ENCODE measurements around the gene LCOR. TPM values are rescaled to one million over a fixed set of nuclear protein-coding genes. Genes with fewer than 3 reads are reported as not detected.

LCOR gene
- total RNA-seq, 2 experiments from 2014 or later: 15.0 to 18.2 TPM

- CTCF ChIA-PET: interaction anchor here (2.7 kb wide), 1 partner anchor 64 kb away, joined by 11 read pairs; no protein-coding TSS in a partner anchor
Measured at GRCh38 chr10:96960872-96961271, 128.8 kb downstream of the LCOR start.

GRCh38 chr10:96964131-96964530 lies 132.0 kb downstream of the LCOR start:
- no peak overlapping the region for H3K4me3 Mint-ChIP-seq
- DNase-seq: no peak
- no peaks in the 10 kb centered on the region for H3K9me3 Mint-ChIP-seq
- peaks cover 11% of the 10 kb centered on the region for H3K4me1 Mint-ChIP-seq (ENCODE audit: low read depth)
- intact Hi-C loops (cut with micrococcal nuclease): no loop called here
- no peaks in the 10 kb centered on the region for H3K27me3 Mint-ChIP-seq
- CTCF ChIA-PET: no interaction called here
- H3K27ac Mint-ChIP-seq: no peak overlapping the region
- POLR2A ChIA-PET: no interaction called here
- no peaks in the 10 kb centered on the region for H3K36me3 Mint-ChIP-seq

More at GRCh38 chr10:96960872-96961271, 128.8 kb downstream of the LCOR start:
- DNase-seq: no peak
- H3K9me3 Mint-ChIP-seq: no peaks in the 10 kb centered on the region
- H3K4me1 Mint-ChIP-seq (ENCODE audit: low read depth): peaks cover 11% of the 10 kb centered on the region
- intact Hi-C loops (cut with micrococcal nuclease): no loop called here
- no peak overlapping the region for H3K4me3 Mint-ChIP-seq
- peaks cover 1% of the 10 kb centered on the region for H3K36me3 Mint-ChIP-seq
- no peaks in the 10 kb centered on the region for H3K27me3 Mint-ChIP-seq
- peak overlapping the region; percentile 6 for H3K27ac Mint-ChIP-seq
- POLR2A ChIA-PET: no interaction called here

DNA sequence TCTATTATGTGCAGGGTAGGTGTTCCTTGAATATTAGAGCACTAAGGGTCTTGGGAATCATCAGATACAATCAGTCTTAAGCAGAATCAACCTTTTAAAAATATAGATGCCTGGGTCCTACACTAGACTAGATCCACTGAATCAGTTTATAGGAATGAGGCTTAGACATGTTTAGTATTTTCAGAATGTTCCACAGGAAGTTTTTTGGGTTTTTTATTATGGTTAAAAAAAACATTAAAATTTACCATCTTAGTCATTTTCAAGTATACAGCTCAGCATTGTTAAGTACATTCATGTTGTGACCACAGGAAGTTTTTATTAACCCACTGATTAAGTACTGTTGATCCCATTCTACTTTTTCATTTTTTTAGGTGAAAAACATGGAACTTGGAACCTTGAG lies 135.7 kb downstream of the LCOR start:
- intact Hi-C loops (cut with micrococcal nuclease): no loop called here
- Mint-ChIP-seq H3K9me3 (no peaks in the 10 kb centered on the region), H3K27ac (no peak overlapping the region), H3K4me3 (no peak overlapping the region), H3K4me1 (ENCODE audit: low read depth) (no peaks in the 10 kb centered on the region), H3K36me3 (no peaks in the 10 kb centered on the region), H3K27me3 (no peaks in the 10 kb centered on the region)
- no peak for DNase-seq
- ChIA-PET CTCF (no interaction called here), POLR2A (no interaction called here)

- Mint-ChIP-seq H3K36me3 (no peaks in the 10 kb centered on the region), H3K4me1 (ENCODE audit: low read depth) (no peaks in the 10 kb centered on the region), H3K4me3 (no peak overlapping the region), H3K27me3 (no peaks in the 10 kb centered on the region), H3K9me3 (no peaks in the 10 kb centered on the region), H3K27ac (no peak overlapping the region)
- DNase-seq: no peak
- POLR2A ChIA-PET: interaction anchor here (0.6 kb wide), 2 partner anchors 138 to 326 kb away, joined by 3 read pairs; no protein-coding TSS in a partner anchor
- CTCF ChIA-PET: no interaction called here
- intact Hi-C loops (cut with micrococcal nuclease): no loop called here
Measured at GRCh38 chr10:96968682-96969423, 136.8 kb downstream of the LCOR start.

DNA sequence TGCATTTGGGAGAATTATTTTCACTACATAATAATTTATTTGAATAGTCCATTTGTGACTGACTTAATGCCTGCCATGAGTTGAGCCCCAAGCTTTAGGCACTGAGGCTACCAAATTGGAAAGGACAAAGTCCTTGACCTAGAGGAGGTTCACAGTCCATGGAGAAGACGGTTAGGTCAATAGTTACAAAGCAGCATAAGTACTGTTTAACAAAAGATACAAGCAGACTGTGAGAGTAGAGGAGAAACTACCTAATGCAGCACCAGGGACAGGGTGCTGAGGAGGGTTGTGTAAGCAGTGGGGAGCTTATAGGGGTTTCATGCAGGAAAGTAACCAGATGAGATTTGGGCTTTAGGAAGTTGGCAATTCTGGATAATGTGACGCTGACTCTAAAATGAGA lies 139.2 kb downstream of the LCOR start:
- H3K27me3 Mint-ChIP-seq: no peaks in the 10 kb centered on the region
- peaks cover under 1% of the 10 kb centered on the region for H3K4me1 Mint-ChIP-seq (ENCODE audit: low read depth)
- ChIA-PET POLR2A (no interaction called here), CTCF (interaction anchor here (1.6 kb wide), 1 partner anchor 66 kb away, joined by 5 read pairs; no protein-coding TSS in a partner anchor)
- DNase-seq: no peak
- H3K27ac Mint-ChIP-seq: no peak overlapping the region
- no peaks in the 10 kb centered on the region for H3K9me3 Mint-ChIP-seq
- H3K4me3 Mint-ChIP-seq: no peak overlapping the region
- intact Hi-C loops (cut with micrococcal nuclease): no loop called here
- H3K36me3 Mint-ChIP-seq: no peaks in the 10 kb centered on the region

DNA sequence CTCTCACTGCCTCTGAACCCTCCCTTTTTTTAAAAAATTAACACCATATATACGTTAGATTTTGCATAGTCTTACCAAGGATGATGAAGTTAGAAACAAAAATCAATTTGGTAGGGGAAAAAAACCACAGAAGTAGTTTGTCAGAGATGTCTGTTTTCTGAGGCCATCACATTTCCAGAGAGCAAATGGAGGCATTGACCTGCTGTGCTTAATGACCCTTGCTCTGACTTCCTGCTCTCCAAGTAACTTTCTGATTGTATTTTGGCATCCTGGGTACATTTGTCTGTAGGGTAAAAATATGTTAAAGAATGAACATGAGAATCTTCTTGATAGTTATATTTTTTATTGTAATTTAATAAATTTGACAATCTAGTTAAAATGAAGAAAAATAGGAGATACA lies 140.2 kb downstream of the LCOR start:
- H3K27me3 Mint-ChIP-seq: no peaks in the 10 kb centered on the region
- CTCF ChIA-PET: no interaction called here
- no peaks in the 10 kb centered on the region for H3K36me3 Mint-ChIP-seq
- DNase-seq: no peak
- intact Hi-C loops (cut with micrococcal nuclease): no loop called here
- no peak overlapping the region for H3K27ac Mint-ChIP-seq
- no peaks in the 10 kb centered on the region for H3K9me3 Mint-ChIP-seq
- no peak overlapping the region for H3K4me3 Mint-ChIP-seq
- POLR2A ChIA-PET: no interaction called here
- H3K4me1 Mint-ChIP-seq (ENCODE audit: low read depth): peaks cover 3% of the 10 kb centered on the region

- ChIA-PET POLR2A (no interaction called here), CTCF (interaction anchor here (1.0 to 1.3 kb wide), 3 partner anchors 51 to 236 kb away, joined by 3 read pairs; no protein-coding TSS in a partner anchor)
- no peaks in the 10 kb centered on the region for H3K9me3 Mint-ChIP-seq
- intact Hi-C loops (cut with micrococcal nuclease): no loop called here
- H3K27ac Mint-ChIP-seq: no peak overlapping the region
- H3K4me3 Mint-ChIP-seq: no peak overlapping the region
- peaks cover 20% of the 10 kb centered on the region for H3K4me1 Mint-ChIP-seq (ENCODE audit: low read depth)
- no peaks in the 10 kb centered on the region for H3K27me3 Mint-ChIP-seq
- H3K36me3 Mint-ChIP-seq: no peaks in the 10 kb centered on the region
- no peak for DNase-seq
Measured at GRCh38 chr10:96973809-96974747, 142.0 kb downstream of the LCOR start.

GRCh38 chr10:96975136-96975535 lies 143.0 kb downstream of the LCOR start:
- Mint-ChIP-seq H3K36me3 (no peaks in the 10 kb centered on the region), H3K27me3 (no peaks in the 10 kb centered on the region), H3K4me1 (ENCODE audit: low read depth) (peaks cover 24% of the 10 kb centered on the region), H3K4me3 (no peak overlapping the region), H3K9me3 (no peaks in the 10 kb centered on the region), H3K27ac (no peak overlapping the region)
- no peak for DNase-seq
- ChIA-PET POLR2A (no interaction called here), CTCF (interaction anchor here (0.6 to 1.2 kb wide), 3 partner anchors 74 to 235 kb away, joined by 3 read pairs; no protein-coding TSS in a partner anchor)
- intact Hi-C loops (cut with micrococcal nuclease): loop anchor here (5.0 kb wide), 1 partner anchor 52 kb away; no protein-coding TSS in a partner anchor

- peaks cover 24% of the 10 kb centered on the region for H3K4me1 Mint-ChIP-seq (ENCODE audit: low read depth)
- no peak for DNase-seq
- H3K27me3 Mint-ChIP-seq: no peaks in the 10 kb centered on the region
- CTCF ChIA-PET: interaction anchor here (0.9 to 2.1 kb wide), 2 partner anchors 46 to 68 kb away, joined by 4 to 9 read pairs; no protein-coding TSS in a partner anchor
- peak overlapping the region; percentile 77 for H3K27ac Mint-ChIP-seq
- no peaks in the 10 kb centered on the region for H3K9me3 Mint-ChIP-seq
- intact Hi-C loops (cut with micrococcal nuclease): loop anchor here (1.0 to 5.0 kb wide), 4 partner anchors 49 to 389 kb away; partner anchors contain the start of gene LCOR
- peak overlapping the region; percentile 6 for H3K4me3 Mint-ChIP-seq
- POLR2A ChIA-PET: no interaction called here
- H3K36me3 Mint-ChIP-seq: peaks cover 15% of the 10 kb centered on the region
Measured at GRCh38 chr10:96978621-96979154, 146.6 kb downstream of the LCOR start.

- no peak overlapping the region for H3K4me3 Mint-ChIP-seq
- intact Hi-C loops (cut with micrococcal nuclease): no loop called here
- peaks cover 15% of the 10 kb centered on the region for H3K36me3 Mint-ChIP-seq
- no peaks in the 10 kb centered on the region for H3K27me3 Mint-ChIP-seq
- H3K27ac Mint-ChIP-seq: no peak overlapping the region
- H3K4me1 Mint-ChIP-seq (ENCODE audit: low read depth): peaks cover 20% of the 10 kb centered on the region
- no peaks in the 10 kb centered on the region for H3K9me3 Mint-ChIP-seq
- DNase-seq: no peak
- POLR2A ChIA-PET: no interaction called here
- CTCF ChIA-PET: interaction anchor here (1.2 to 1.6 kb wide), 2 partner anchors 43 to 55 kb away, joined by 5 to 6 read pairs; no protein-coding TSS in a partner anchor
Measured at GRCh38 chr10:96982149-96982930, 150.2 kb downstream of the LCOR start.

GRCh38 chr10:96984541-96985131 lies 152.5 kb downstream of the LCOR start:
- H3K9me3 Mint-ChIP-seq: no peaks in the 10 kb centered on the region
- no peak overlapping the region for H3K4me3 Mint-ChIP-seq
- POLR2A ChIA-PET: no interaction called here
- intact Hi-C loops (cut with micrococcal nuclease): no loop called here
- DNase-seq: no peak
- H3K27ac Mint-ChIP-seq: no peak overlapping the region
- CTCF ChIA-PET: interaction anchor here (0.5 to 1.2 kb wide), 3 partner anchors 41 to 230 kb away, joined by 3 to 4 read pairs (median 4); no protein-coding TSS in a partner anchor
- no peaks in the 10 kb centered on the region for H3K4me1 Mint-ChIP-seq (ENCODE audit: low read depth)
- H3K36me3 Mint-ChIP-seq: peaks cover 15% of the 10 kb centered on the region
- H3K27me3 Mint-ChIP-seq: no peaks in the 10 kb centered on the region
